ENCODE data around the gene SMG1.
"Not testable (repeated sequence)": the region's sequence is repeated elsewhere in the genome, so short reads cannot be mapped to it uniquely, and the experiment has no call there.

DNA sequence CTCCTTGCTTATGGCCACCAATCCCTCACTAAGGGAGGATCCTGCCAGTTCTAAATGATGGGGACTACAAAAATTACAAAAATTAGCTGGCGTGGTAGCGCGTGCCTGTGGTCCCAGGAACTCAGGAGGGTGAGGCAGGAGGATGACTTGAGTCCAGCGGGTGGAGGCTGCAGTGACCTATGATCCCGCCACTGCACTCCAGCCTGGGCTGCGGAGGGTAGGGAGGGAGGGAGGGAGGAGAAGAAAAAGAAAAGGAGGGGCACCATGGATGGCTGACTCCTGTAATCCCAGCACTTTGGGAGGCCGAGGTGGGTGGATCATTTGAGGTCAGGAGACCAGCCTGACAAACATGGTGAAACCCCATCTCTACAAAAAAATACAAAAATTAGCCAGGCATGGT is 1.9 kb upstream of the SMG1 start:
- not testable (repeated sequence) for TF ChIP-seq CTCF (IDR thresholded peaks at IDR 0.05; ENCODE audit: poor library complexity); EZH2 (IDR thresholded peaks at IDR 0.05; ENCODE audit: borderline replicate concordance); EZH2phosphoT487 (IDR thresholded peaks at IDR 0.05; ENCODE audit: low read depth, severe bottlenecking, unreplicated experiment)

Data from hepatocyte (in vitro differentiated cells).